Activated B cell treated with CpG ODN at 0.5 μM for 24 hours (primary cell): ENCODE measurements around the gene CERS1. TPM values are rescaled to one million over a fixed set of nuclear protein-coding genes. Genes with fewer than 3 reads are reported as not detected.

Experiments used
- ATAC-seq: fragments of 200-7000 bp; cut with Tn5 transposase; one replicate; pipeline ENCODE4 v1.10.0; 2021; ENCODE audit warnings: low read depth, mild to moderate bottlenecking, moderate library complexity
- CTCF ChIA-PET: fragments of 350-600 bp; sonication (Branson Sonifier 250); formaldehyde crosslinking; loops from one replicate; lab custom pipeline; 2021; ENCODE audit warnings: antibody characterized with exemption; lab: Charles Lee
- POLR2A ChIA-PET: fragments of 350-600 bp; sonication (Branson Sonifier 250); formaldehyde crosslinking; loops from one replicate; lab custom pipeline; 2021; ENCODE audit warnings: antibody characterized with exemption; lab: Charles Lee
- DNase-seq: peaks from one replicate; pipeline ENCODE4 v3.0.0; 2022
- H3K27ac Mint-ChIP-seq: one replicate; pipeline ENCODE4 v1.8.0; 2020; ENCODE audit warnings: mixed read lengths
- H3K27me3 Mint-ChIP-seq: one replicate; pipeline ENCODE4 v1.8.0; 2021; ENCODE audit warnings: mixed read lengths
- H3K36me3 Mint-ChIP-seq: one replicate; pipeline ENCODE4 v1.8.0; 2021; ENCODE audit warnings: low read depth, mixed read lengths
- H3K4me1 Mint-ChIP-seq: one replicate; pipeline ENCODE4 v1.8.0; 2021; ENCODE audit warnings: mixed read lengths
- H3K4me3 Mint-ChIP-seq: one replicate; pipeline ENCODE4 v1.8.0; 2020; ENCODE audit warnings: mild to moderate bottlenecking, mixed read lengths
- H3K9me3 Mint-ChIP-seq: one replicate; pipeline ENCODE4 v1.8.0; 2020; ENCODE audit warnings: mixed read lengths
- intact Hi-C: fragments of 100-400 bp; cut with micrococcal nuclease; formaldehyde crosslinking; loops from one replicate; pipeline ENCODE4 v1.15.1; 2024
- total RNA-seq: library from RNA; stranded (reverse); gene quantifications from 2 replicates; pipeline ENCODE4 v1.2.3, GENCODE V29; 2022
- TF ChIP-seq, protein P1 (sequence below): fragments of 200-600 bp; IDR thresholded peaks from one replicate; pipeline ENCODE4 v1.8.0; 2022; ENCODE audit warnings: antibody characterized with exemption, mild to moderate bottlenecking

CERS1 gene
- total RNA-seq, 1 donor from 2014 or later = not detected

DNA sequence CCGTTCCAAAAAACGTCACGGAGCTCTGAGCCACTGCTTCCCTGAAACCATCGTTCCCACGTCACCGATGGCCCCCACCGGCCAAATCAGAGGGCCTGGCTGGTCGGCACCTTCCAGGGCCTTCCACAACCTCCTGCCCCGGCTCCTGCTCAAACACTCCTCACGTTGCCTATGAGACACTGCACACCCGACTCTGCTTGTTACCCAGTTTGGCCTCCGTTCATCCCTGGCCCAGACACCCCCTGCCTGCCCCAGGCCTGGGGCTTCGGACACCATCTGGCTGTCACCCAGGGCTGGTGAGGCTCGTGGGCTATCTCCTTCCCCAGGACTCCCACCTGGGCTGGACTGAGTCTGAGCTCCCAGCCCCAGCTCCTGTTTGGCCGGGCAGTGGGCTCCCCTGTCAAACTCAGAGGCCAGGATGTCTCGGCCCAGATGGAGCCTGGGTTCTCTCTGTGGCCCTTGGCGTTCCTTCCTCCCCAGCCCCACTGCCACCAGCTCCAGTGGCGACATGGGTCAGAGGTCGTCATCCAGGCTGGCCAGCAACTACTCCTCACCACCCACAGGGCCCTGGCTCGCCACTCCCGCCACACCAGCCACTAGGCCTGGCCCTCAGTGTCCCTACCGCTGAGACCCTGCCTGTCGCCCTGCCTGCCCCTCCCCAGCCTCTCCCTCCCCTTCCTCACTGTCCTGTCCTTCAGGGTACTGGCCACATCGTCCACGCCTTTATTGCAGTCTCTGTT, 17.7 kb downstream of the CERS1 start:
- H3K27me3 Mint-ChIP-seq = peaks cover 4% of the 10 kb centered on the region
- H3K4me1 Mint-ChIP-seq = no peaks in the 10 kb centered on the region
- ChIA-PET POLR2A (no interaction called here), CTCF (no interaction called here)
- intact Hi-C loops = no loop called here
- H3K36me3 Mint-ChIP-seq = no peaks in the 10 kb centered on the region
- TF ChIP-seq, protein P1, sequence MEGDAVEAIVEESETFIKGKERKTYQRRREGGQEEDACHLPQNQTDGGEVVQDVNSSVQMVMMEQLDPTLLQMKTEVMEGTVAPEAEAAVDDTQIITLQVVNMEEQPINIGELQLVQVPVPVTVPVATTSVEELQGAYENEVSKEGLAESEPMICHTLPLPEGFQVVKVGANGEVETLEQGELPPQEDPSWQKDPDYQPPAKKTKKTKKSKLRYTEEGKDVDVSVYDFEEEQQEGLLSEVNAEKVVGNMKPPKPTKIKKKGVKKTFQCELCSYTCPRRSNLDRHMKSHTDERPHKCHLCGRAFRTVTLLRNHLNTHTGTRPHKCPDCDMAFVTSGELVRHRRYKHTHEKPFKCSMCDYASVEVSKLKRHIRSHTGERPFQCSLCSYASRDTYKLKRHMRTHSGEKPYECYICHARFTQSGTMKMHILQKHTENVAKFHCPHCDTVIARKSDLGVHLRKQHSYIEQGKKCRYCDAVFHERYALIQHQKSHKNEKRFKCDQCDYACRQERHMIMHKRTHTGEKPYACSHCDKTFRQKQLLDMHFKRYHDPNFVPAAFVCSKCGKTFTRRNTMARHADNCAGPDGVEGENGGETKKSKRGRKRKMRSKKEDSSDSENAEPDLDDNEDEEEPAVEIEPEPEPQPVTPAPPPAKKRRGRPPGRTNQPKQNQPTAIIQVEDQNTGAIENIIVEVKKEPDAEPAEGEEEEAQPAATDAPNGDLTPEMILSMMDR = no peak
- DNase-seq = no peak
- H3K27ac Mint-ChIP-seq = no peak overlapping the region
- no peak overlapping the region for H3K4me3 Mint-ChIP-seq
- no peak for ATAC-seq
- peaks cover 3% of the 10 kb centered on the region for H3K9me3 Mint-ChIP-seq

DNA sequence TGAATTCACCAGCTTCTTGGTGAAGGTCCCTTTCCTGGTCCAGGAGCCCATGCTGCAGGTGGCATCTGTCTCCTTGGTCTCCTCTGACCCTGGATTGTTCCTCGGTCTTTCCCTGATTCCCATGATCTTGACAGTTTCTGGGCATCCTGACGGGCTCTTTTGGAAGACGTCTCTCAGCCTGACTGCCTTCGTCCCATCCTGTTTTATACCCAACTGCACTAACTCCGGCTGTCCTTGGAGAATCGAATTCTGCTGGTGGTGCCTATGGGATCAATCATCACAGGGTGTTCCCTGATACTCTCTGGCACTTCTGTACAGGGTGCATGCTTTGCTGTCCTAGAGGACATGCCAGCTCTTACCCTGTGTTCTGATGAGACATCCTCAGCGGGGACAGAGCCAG, 19.1 kb downstream of the CERS1 start:
- POLR2A ChIA-PET = interaction anchor here (0.7 kb wide), 2 partner anchors 29 to 45 kb away, joined by 3 to 4 read pairs; partner anchors contain the start of gene UPF1
- no peak for ATAC-seq

DNA sequence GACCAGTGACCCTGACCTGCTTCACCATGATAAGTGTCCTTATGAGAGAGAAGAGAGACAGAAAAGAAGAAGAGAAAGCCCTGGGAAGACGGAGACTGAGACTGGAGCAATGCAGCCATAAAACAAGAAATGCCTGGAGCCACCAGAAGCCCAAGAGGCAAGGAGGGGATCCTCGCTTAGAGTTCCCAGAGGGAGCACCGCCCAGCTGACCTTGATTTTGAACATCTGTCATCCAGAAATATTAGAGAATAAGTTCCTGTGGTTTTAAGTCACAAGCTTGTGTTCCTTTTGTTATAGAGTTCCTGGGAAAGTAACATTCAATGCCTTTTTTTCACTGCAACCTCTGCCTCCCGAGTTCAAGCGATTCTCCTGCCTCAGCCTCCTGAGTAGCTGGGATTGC, 20.2 kb downstream of the CERS1 start:
- ChIA-PET POLR2A (no interaction called here), CTCF (no interaction called here)
- DNase-seq = no peak
- Mint-ChIP-seq H3K36me3 (no peaks in the 10 kb centered on the region), H3K27me3 (peaks cover 17% of the 10 kb centered on the region), H3K4me1 (peaks cover 3% of the 10 kb centered on the region), H3K9me3 (peaks cover 3% of the 10 kb centered on the region), H3K4me3 (no peak overlapping the region), H3K27ac (no peak overlapping the region)
- intact Hi-C loops = no loop called here
- ATAC-seq = no peak
- TF ChIP-seq, protein P1 = no peak

More for the DNA sequence above, 19.1 kb downstream of the CERS1 start:
- intact Hi-C loops = no loop called here
- no peaks in the 10 kb centered on the region for H3K4me1 Mint-ChIP-seq
- H3K36me3 Mint-ChIP-seq = no peaks in the 10 kb centered on the region
- TF ChIP-seq, protein P1 = no peak
- no peak for DNase-seq
- CTCF ChIA-PET = no interaction called here
- peaks cover 10% of the 10 kb centered on the region for H3K27me3 Mint-ChIP-seq
- H3K9me3 Mint-ChIP-seq = peaks cover 3% of the 10 kb centered on the region
- no peak overlapping the region for H3K27ac Mint-ChIP-seq
- no peak overlapping the region for H3K4me3 Mint-ChIP-seq

DNA sequence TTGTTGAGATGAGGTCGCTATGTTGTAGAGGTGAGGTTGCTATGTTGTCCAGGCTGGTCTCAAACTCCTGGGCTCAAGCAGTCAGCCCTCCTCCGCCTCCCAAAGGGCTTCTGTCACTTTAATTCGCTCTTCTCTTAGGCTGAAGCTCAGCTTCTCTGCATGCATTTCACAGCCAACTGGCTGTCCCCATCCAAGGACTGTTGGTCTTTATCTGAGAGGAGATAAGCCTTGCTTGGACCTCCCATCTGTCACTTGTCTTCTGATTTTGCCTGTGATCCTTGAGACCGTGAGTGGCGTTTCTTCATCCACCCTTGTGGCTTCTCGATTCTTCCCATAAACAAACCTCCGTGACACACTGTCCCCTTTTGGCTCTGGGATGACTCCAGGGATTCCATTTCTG, 24.4 kb downstream of the CERS1 start:
- TF ChIP-seq, protein P1 = no peak
- peaks cover 18% of the 10 kb centered on the region for H3K27me3 Mint-ChIP-seq
- peaks cover 8% of the 10 kb centered on the region for H3K4me1 Mint-ChIP-seq
- intact Hi-C loops = no loop called here
- no peak overlapping the region for H3K4me3 Mint-ChIP-seq
- no peak for DNase-seq
- ChIA-PET POLR2A (no interaction called here), CTCF (no interaction called here)
- no peaks in the 10 kb centered on the region for H3K9me3 Mint-ChIP-seq
- no peak overlapping the region for H3K27ac Mint-ChIP-seq
- peaks cover 15% of the 10 kb centered on the region for H3K36me3 Mint-ChIP-seq
- no peak for ATAC-seq

DNA sequence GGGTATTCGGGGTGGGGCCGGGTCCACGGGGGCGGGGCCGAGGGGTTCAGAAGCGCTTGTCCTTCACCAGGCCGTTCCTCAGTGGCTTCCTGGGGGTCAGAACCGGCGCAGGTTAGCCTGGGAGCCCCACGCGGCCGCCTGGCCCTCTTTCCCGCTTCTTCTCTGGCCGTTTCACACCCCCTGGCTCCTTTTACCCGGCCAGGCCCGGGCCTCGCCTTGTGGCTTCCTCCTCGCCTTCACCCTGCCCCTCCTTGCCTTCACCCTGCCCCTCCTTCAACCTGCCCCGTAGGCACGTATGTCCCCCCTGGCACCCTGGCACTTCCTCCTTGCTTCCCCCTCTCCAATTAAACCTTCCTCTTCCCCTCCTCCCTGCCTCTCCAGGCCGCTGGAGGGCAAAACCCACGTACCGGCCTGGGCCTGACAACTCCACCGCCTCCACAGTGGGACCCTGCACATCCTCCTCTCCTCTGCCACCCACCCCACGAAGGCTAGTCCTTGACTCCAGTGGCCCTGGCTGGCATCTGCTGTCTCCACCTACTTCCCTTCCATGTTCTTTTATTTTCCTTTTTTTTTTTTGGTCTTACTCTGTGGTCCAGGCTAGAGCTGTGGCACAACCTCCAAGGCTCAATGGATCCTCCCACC, 25.3 kb downstream of the CERS1 start:
- peaks cover 18% of the 10 kb centered on the region for H3K27me3 Mint-ChIP-seq
- peaks cover 22% of the 10 kb centered on the region for H3K36me3 Mint-ChIP-seq
- peaks cover 8% of the 10 kb centered on the region for H3K4me1 Mint-ChIP-seq
- DNase-seq (no peak), ATAC-seq (no peak)
- intact Hi-C loops = no loop called here
- TF ChIP-seq, protein P1 = no peak
- ChIA-PET CTCF (no interaction called here), POLR2A (no interaction called here)
- H3K27ac Mint-ChIP-seq = no peak overlapping the region
- no peaks in the 10 kb centered on the region for H3K9me3 Mint-ChIP-seq
- H3K4me3 Mint-ChIP-seq = peak overlapping the region; percentile 55
